AG04450 (cell line): ENCODE data around the gene EIF4G3. TPM values are rescaled to one million over a fixed set of nuclear protein-coding genes. Genes with fewer than 3 reads are reported as not detected.

ENCODE experiments used
- CTCF ChIA-PET: fragments of 300-600, 350-600 bp; formaldehyde crosslinking; extraction: SDS; loops from one replicate; lab custom pipeline; 2022; ENCODE audit warnings: antibody characterized with exemption, inconsistent platforms; lab: Charles Lee
- POLR2A ChIA-PET: fragments of 350-600 bp; formaldehyde crosslinking; extraction: SDS; loops from one replicate; lab custom pipeline; 2021; ENCODE audit warnings: antibody characterized with exemption, inconsistent platforms; lab: Yijun Ruan, JAX
- DNase-seq: peaks from one replicate; pipeline ENCODE4 v3.0.0-alpha.2; 2011; ENCODE audit warnings: low read depth, low spot score
- H3K27ac ChIP-seq: one replicate; pipeline ENCODE4 v1.5.1; 2012; ENCODE audit warnings: low read depth, low read length, control low read depth
- H3K27me3 ChIP-seq: one replicate; pipeline ENCODE4 v1.6.0; 2012; ENCODE audit warnings: low read length; ENCODE audit not compliant: control insufficient read depth, insufficient read depth
- H3K4me3 ChIP-seq: 2 replicates; pipeline ENCODE4 v1.5.1; 2011; ENCODE audit warnings: mild to moderate bottlenecking, low read depth, low read length, control low read depth
- H3K9me3 ChIP-seq: 2 replicates; pipeline ENCODE4 v1.5.1; 2012; ENCODE audit warnings: low read length; ENCODE audit not compliant: control insufficient read depth, insufficient read depth
- polyA plus RNA-seq: library from polyadenylated mRNA; depleted of rRNA; stranded (reverse); fragments of >200 nt; gene quantifications from 2 replicates; pipeline ENCODE4 v1.2.3, GENCODE V29; 2011
- TF ChIP-seq, protein P1 (sequence below): IDR thresholded peaks from 2 replicates; pipeline ENCODE4 v1.5.1; 2011; ENCODE audit warnings: low read depth, low read length, control low read depth, inconsistent platforms

Gene EIF4G3
- polyA plus RNA-seq, 1 experiment = 74.9 TPM

DNA sequence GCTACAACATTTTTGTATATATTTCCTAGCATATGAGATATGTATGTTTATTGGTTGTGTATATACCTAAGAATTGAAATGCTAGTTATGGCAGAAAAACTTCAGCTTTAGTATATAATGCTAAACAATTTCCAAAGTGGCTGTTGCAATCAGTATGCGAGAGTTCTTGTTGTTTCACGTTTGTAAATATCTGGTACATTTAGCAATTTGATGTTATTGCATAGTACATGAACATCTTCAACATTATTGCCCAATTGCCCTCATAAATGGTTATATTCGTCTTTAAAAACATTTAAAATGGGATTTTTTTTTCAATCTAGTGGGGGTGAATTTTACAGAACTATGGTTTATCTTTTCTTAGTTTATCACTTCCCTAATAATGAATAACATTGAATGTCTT lies 303.4 kb downstream of the EIF4G3 start:
- Histone ChIP-seq H3K9me3 (no peaks in the 10 kb centered on the region), H3K4me3 (no peak overlapping the region), H3K27ac (no peak overlapping the region), H3K27me3 (no peaks in the 10 kb centered on the region)
- no peak for DNase-seq
- CTCF ChIA-PET = no interaction called here
- TF ChIP-seq, protein P1, sequence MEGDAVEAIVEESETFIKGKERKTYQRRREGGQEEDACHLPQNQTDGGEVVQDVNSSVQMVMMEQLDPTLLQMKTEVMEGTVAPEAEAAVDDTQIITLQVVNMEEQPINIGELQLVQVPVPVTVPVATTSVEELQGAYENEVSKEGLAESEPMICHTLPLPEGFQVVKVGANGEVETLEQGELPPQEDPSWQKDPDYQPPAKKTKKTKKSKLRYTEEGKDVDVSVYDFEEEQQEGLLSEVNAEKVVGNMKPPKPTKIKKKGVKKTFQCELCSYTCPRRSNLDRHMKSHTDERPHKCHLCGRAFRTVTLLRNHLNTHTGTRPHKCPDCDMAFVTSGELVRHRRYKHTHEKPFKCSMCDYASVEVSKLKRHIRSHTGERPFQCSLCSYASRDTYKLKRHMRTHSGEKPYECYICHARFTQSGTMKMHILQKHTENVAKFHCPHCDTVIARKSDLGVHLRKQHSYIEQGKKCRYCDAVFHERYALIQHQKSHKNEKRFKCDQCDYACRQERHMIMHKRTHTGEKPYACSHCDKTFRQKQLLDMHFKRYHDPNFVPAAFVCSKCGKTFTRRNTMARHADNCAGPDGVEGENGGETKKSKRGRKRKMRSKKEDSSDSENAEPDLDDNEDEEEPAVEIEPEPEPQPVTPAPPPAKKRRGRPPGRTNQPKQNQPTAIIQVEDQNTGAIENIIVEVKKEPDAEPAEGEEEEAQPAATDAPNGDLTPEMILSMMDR = no peak
- POLR2A ChIA-PET = no interaction called here

DNA sequence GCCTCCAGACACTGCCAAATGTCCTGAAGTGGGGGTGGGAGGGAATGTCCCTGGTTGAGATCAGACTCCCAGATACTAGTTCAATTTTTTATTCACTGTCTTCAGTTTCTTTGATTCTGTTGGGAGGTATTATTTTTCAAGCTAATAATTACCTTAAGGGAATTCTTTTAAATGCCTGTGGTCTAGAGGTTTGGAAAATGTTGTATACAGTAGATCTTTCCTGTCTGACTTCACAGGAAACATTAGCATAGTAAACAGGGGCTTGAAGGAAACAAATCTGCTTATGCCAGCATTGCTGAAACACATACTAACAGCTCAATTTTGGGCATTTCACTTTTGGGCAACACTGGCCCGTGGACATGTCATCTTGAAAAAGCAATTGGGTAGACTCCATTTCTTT lies 305.3 kb downstream of the EIF4G3 start:
- H3K9me3 ChIP-seq = no peaks in the 10 kb centered on the region
- H3K4me3 ChIP-seq = no peak overlapping the region
- ChIA-PET CTCF (interaction anchor here (0.8 to 0.9 kb wide), 2 partner anchors 175 to 324 kb away, joined by 3 to 4 read pairs; no protein-coding TSS in a partner anchor), POLR2A (no interaction called here)
- H3K27me3 ChIP-seq = no peaks in the 10 kb centered on the region
- no peak overlapping the region for H3K27ac ChIP-seq
- TF ChIP-seq, protein P1 = no peak
- no peak for DNase-seq

DNA sequence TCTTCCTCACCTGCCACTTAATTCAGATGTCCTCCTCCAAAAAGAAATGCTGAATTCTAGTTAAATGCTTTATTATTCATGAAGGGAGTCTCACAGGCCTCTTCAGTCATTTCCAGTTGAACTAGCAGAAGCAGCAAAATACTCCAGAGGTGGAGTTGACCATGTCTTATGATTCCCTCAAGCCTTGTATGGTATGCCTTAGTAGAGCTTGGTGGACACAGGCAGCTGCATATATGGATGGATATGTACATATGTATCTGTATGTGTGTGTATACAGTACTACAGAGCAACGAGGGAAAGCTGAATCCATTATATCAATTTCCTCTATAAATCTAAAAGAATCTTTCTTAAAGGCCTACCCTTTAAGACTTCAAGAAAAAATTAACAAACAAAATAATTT lies 306.0 kb downstream of the EIF4G3 start:
- DNase-seq = no peak
- ChIA-PET POLR2A (no interaction called here), CTCF (interaction anchor here (0.8 to 0.9 kb wide), 2 partner anchors 174 to 325 kb away, joined by 3 to 4 read pairs; no protein-coding TSS in a partner anchor)
- Histone ChIP-seq H3K27me3 (no peaks in the 10 kb centered on the region), H3K27ac (no peak overlapping the region), H3K9me3 (no peaks in the 10 kb centered on the region), H3K4me3 (no peak overlapping the region)
- TF ChIP-seq, protein P1 = no peak

DNA sequence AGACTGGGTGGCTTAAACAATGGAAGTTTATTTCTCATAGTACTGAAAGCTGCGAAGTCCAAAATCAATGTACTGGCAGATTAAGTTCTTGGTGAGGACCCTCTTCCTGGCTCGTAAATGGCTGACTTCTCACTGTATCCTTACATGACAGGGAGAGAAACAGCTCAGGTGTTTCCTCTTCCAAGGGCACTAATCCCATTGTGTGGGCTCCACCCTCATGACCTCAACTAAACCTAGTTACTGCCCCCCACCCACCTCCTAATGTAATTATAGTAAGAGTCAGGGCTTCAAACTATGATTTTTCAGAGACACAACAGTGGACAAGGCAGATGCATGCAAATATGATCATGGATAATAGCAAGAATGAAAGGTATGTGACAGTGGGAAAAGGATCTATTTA lies 308.4 kb downstream of the EIF4G3 start:
- DNase-seq = no peak
- H3K27ac ChIP-seq = no peak overlapping the region
- H3K9me3 ChIP-seq = no peaks in the 10 kb centered on the region
- TF ChIP-seq, protein P1 = no peak
- ChIA-PET POLR2A (interaction anchor here (1.7 kb wide), 1 partner anchor 81 kb away, joined by 8 read pairs; the partner anchor contains the start of gene HP1BP3), CTCF (interaction anchor here (1.7 kb wide), 1 partner anchor 171 kb away, joined by 8 read pairs; no protein-coding TSS in a partner anchor)
- H3K4me3 ChIP-seq = no peak overlapping the region
- no peaks in the 10 kb centered on the region for H3K27me3 ChIP-seq

DNA sequence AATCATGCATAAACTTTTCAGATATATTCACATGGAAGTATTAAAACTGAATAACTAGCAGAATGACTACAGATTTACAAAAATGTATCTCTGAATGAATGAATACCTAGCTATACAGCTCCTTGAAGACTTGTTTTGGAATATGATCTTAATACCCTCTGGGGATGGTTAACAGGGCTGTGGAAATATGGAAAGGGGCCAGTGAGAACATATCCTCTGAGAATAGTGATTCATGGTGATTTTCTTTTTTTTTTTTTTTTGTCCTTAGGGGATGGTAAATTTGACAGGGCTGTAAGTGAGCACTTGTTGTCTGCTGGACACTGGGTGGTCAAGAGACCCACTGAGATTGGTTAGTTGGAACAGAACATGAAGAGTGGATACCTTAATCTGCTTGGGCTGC lies 308.9 kb downstream of the EIF4G3 start:
- no peak for DNase-seq
- CTCF ChIA-PET = interaction anchor here (0.6 to 1.7 kb wide), 3 partner anchors 26 to 327 kb away, joined by 4 to 8 read pairs (median 5); no protein-coding TSS in a partner anchor
- POLR2A ChIA-PET = interaction anchor here (0.6 to 1.7 kb wide), 3 partner anchors 81 to 171 kb away, joined by 3 to 8 read pairs (median 3); partner anchors contain the start of gene HP1BP3

More for the DNA sequence above, 308.9 kb downstream of the EIF4G3 start:
- Histone ChIP-seq H3K9me3 (no peaks in the 10 kb centered on the region), H3K27me3 (no peaks in the 10 kb centered on the region), H3K27ac (no peak overlapping the region), H3K4me3 (no peak overlapping the region)
- TF ChIP-seq, protein P1 = no peak
